Endothelial cell (in vitro differentiated cells): ENCODE measurements around the gene MAP1LC3B. TPM values are rescaled to one million over a fixed set of nuclear protein-coding genes. Genes with fewer than 3 reads are reported as not detected.

ENCODE experiments used
- DNase-seq: peaks from one replicate; pipeline ENCODE4 v3.0.0; 2021; ENCODE audit warnings: low spot score
- H3K27ac Mint-ChIP-seq: one replicate; pipeline ENCODE4 v1.8.0; 2021; ENCODE audit warnings: mixed read lengths, inconsistent platforms; ENCODE audit not compliant: unreplicated experiment
- H3K27me3 Mint-ChIP-seq: one replicate; pipeline ENCODE4 v1.8.0; 2021; ENCODE audit warnings: mild to moderate bottlenecking, moderate library complexity, mixed read lengths, inconsistent platforms; ENCODE audit not compliant: unreplicated experiment
- H3K36me3 Mint-ChIP-seq: one replicate; pipeline ENCODE4 v1.8.0; 2021; ENCODE audit warnings: mild to moderate bottlenecking, low read depth, mixed read lengths, inconsistent platforms; ENCODE audit not compliant: unreplicated experiment
- H3K4me1 Mint-ChIP-seq: one replicate; pipeline ENCODE4 v1.8.0; 2021; ENCODE audit warnings: mild to moderate bottlenecking, mixed read lengths, inconsistent platforms; ENCODE audit not compliant: unreplicated experiment
- H3K4me3 Mint-ChIP-seq: one replicate; pipeline ENCODE4 v1.8.0; 2021; ENCODE audit warnings: mild to moderate bottlenecking, mixed read lengths, inconsistent platforms; ENCODE audit not compliant: unreplicated experiment
- H3K9me3 Mint-ChIP-seq: one replicate; pipeline ENCODE4 v1.8.0; 2021; ENCODE audit warnings: mixed read lengths, inconsistent platforms; ENCODE audit not compliant: unreplicated experiment
- total RNA-seq: library from RNA; stranded (reverse); fragmentation: NEBNext Ultra II Directional; extraction: Animal tissue kit (Norgen Biotek cat#: 25700); gene quantifications from one replicate; pipeline ENCODE4 v1.2.1, GENCODE V29; 2021; ENCODE audit not compliant: unreplicated experiment
- TF ChIP-seq, protein P1 (sequence below): fragments of 200-600 bp; sonication (generic); IDR thresholded peaks from one replicate; pipeline ENCODE4 v1.5.0; 2021; ENCODE audit warnings: antibody characterized with exemption; ENCODE audit not compliant: unreplicated experiment

Gene MAP1LC3B
- total RNA-seq, 1 donor from 2014 or later: 71.6 TPM

DNA sequence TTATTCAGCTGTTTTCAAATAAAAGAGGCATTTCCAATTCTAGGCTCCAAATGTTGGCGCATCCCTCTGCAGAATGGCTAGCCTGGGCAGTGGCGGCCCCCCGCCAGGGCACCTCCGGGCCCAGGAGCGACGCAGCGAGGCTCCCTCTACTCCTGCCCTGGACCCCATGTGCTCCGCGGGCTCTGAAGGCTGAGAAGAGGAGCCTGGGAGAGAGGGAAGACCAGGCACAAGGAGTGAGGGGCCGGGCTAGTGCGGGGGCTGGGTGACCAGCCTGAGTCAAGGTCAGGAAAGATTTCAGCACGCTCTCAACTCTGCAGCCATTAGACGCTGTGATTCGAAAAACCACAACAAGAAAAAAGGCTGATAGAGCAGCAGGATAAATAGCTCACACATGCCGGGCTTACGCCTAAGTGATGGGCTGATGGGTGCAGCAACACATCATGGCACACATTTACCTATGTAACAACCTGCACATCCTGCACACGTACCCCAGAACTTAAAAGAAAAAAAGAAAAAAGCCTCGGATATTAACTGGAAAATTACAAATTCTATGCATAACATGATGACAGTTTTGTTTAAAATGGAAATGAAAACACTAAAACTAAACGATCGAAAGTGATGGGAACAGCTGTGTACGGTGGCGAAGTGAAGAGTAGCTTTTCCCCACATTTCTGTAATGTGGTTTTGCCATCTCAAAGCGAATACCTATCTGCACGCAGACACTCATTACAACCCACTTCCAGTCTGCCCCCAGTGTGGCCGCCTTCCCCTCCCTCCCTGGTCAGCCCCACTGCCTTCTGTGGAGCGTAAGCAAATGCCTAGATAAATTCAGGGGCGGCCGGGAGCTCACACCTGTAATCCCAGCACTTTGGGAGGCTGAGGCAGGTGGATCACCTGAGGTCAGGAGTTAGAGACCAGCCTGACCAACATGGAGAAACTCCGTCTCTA lies 44.4 kb downstream of the MAP1LC3B start:
- H3K4me1 Mint-ChIP-seq: peaks cover 18% of the 10 kb centered on the region
- H3K4me3 Mint-ChIP-seq: no peak overlapping the region
- no peak for DNase-seq
- H3K9me3 Mint-ChIP-seq: no peaks in the 10 kb centered on the region
- TF ChIP-seq, protein P1, sequence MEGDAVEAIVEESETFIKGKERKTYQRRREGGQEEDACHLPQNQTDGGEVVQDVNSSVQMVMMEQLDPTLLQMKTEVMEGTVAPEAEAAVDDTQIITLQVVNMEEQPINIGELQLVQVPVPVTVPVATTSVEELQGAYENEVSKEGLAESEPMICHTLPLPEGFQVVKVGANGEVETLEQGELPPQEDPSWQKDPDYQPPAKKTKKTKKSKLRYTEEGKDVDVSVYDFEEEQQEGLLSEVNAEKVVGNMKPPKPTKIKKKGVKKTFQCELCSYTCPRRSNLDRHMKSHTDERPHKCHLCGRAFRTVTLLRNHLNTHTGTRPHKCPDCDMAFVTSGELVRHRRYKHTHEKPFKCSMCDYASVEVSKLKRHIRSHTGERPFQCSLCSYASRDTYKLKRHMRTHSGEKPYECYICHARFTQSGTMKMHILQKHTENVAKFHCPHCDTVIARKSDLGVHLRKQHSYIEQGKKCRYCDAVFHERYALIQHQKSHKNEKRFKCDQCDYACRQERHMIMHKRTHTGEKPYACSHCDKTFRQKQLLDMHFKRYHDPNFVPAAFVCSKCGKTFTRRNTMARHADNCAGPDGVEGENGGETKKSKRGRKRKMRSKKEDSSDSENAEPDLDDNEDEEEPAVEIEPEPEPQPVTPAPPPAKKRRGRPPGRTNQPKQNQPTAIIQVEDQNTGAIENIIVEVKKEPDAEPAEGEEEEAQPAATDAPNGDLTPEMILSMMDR: no peak
- H3K27ac Mint-ChIP-seq: no peak overlapping the region
- H3K27me3 Mint-ChIP-seq: peaks cover 8% of the 10 kb centered on the region
- H3K36me3 Mint-ChIP-seq: peaks cover 5% of the 10 kb centered on the region

DNA sequence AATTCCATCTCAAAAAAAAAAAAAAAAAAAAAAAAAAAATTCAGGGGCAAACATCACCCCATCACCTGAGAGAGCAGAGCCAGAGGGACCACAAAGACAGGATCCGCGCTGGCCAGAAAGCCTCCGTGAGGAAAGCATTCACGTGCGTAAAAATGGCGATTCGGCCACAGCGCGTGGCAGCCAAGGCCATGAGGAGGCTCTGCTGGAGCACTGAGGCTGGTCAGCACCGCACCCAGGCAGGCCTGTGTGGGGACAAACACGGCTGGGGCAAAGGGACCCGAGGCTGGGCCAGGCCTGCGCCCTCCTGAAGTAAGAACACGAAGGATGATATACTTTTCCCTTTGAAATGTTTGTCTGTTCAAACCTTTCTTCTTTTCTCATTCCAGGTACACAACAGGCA lies 45.2 kb downstream of the MAP1LC3B start:
- no peak overlapping the region for H3K4me3 Mint-ChIP-seq
- TF ChIP-seq, protein P1: no peak
- peaks cover 4% of the 10 kb centered on the region for H3K36me3 Mint-ChIP-seq
- H3K9me3 Mint-ChIP-seq: no peaks in the 10 kb centered on the region
- peaks cover 18% of the 10 kb centered on the region for H3K4me1 Mint-ChIP-seq
- H3K27me3 Mint-ChIP-seq: peaks cover 8% of the 10 kb centered on the region
- no peak for DNase-seq
- no peak overlapping the region for H3K27ac Mint-ChIP-seq

DNA sequence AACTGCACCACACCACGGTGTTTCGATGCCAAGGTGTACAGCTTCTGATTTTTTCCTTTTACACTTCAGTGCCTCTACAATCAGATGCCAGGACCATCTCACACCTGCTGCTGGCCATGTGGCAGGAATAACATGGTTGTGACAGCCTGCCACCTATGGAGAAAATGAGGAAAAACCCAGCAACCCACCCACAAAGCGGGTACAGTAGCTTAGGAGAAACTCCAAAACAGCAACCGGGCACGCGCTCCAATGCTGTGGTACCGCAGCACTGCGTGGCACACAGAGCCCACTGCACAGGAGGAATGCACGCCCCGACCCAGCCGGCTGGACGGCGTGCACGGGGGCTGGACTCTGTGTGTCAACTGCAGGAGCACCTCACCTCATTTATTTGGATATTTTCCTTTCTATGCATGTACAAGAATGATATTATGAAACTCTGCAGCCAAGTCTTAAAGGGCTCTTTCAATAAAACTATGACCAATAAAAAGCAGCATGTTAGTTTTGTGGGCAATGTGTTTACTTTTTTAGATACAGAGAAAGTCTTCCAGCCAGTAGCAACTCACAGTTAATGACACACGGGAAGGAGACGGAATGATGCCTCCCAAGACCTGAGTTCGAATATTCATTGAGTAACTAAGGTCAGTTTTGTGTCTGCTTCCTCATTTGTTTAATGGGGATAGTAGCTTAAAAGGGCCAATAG lies 45.9 kb downstream of the MAP1LC3B start:
- TF ChIP-seq, protein P1: no peak
- no peak overlapping the region for H3K27ac Mint-ChIP-seq
- peaks cover 8% of the 10 kb centered on the region for H3K36me3 Mint-ChIP-seq
- no peak overlapping the region for H3K4me3 Mint-ChIP-seq
- H3K9me3 Mint-ChIP-seq: no peaks in the 10 kb centered on the region
- H3K27me3 Mint-ChIP-seq: peaks cover 7% of the 10 kb centered on the region
- H3K4me1 Mint-ChIP-seq: peaks cover 22% of the 10 kb centered on the region
- DNase-seq: no peak

DNA sequence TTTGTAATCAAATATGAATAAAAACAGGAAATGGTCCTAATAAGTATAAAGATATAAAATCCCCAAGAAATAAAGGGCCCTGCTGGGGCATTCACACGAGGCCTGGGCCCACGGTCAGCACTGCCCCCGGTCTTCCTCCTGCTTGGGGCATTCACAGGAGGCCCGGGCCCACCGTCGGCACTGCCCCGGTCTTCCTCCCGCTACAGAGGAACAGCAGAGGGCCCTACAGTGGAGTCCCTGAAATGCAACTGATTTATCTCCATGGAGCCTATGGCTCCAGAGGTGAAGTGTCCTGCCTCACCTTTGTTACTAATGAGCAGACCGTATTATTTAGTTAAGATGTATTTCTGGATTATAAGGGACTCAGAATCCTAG lies 46.5 kb downstream of the MAP1LC3B start:
- TF ChIP-seq, protein P1: no peak
- no peak overlapping the region for H3K4me3 Mint-ChIP-seq
- peaks cover 6% of the 10 kb centered on the region for H3K36me3 Mint-ChIP-seq
- no peaks in the 10 kb centered on the region for H3K9me3 Mint-ChIP-seq
- no peak overlapping the region for H3K27ac Mint-ChIP-seq
- H3K4me1 Mint-ChIP-seq: peaks cover 22% of the 10 kb centered on the region
- DNase-seq: no peak
- peaks cover 6% of the 10 kb centered on the region for H3K27me3 Mint-ChIP-seq

DNA sequence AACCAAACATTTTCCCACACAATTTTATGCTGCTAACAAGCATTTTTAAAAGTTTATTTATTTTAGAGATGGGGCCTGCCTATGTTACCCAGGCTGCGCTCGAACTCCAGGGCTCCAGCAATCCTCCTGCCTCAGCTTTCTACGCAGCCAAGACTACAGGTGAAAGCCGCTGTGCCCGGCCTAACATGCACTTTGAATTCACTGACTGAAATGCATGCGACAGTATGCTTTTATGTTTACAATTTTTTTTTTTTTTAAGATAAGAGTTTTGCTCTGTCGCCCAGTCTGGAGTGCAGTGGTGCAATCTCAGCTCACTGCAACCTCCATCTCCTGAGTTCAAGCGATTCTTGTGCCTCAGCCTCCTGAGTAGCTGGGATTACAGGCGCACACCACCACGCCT lies 47.8 kb downstream of the MAP1LC3B start:
- Mint-ChIP-seq H3K27me3 (peaks cover 2% of the 10 kb centered on the region), H3K4me1 (peaks cover 21% of the 10 kb centered on the region), H3K9me3 (no peaks in the 10 kb centered on the region), H3K36me3 (peaks cover 13% of the 10 kb centered on the region), H3K27ac (no peak overlapping the region), H3K4me3 (no peak overlapping the region)
- no peak for DNase-seq
- TF ChIP-seq, protein P1: no peak
